HUDEP-2 (cell line): ENCODE data around the gene ITGB1.
"Not testable (repeated sequence)": the region's sequence is repeated elsewhere in the genome, so short reads cannot be mapped to it uniquely, and the experiment has no call there.

ENCODE experiments used
- DNase-seq, 76 experiments: peaks; one replicate each; lab custom pipeline; 2025; ENCODE audit not compliant: unreplicated experiment in 76 of 76; lab: John Stamatoyannopoulos, UW

ITGB1 gene

DNA sequence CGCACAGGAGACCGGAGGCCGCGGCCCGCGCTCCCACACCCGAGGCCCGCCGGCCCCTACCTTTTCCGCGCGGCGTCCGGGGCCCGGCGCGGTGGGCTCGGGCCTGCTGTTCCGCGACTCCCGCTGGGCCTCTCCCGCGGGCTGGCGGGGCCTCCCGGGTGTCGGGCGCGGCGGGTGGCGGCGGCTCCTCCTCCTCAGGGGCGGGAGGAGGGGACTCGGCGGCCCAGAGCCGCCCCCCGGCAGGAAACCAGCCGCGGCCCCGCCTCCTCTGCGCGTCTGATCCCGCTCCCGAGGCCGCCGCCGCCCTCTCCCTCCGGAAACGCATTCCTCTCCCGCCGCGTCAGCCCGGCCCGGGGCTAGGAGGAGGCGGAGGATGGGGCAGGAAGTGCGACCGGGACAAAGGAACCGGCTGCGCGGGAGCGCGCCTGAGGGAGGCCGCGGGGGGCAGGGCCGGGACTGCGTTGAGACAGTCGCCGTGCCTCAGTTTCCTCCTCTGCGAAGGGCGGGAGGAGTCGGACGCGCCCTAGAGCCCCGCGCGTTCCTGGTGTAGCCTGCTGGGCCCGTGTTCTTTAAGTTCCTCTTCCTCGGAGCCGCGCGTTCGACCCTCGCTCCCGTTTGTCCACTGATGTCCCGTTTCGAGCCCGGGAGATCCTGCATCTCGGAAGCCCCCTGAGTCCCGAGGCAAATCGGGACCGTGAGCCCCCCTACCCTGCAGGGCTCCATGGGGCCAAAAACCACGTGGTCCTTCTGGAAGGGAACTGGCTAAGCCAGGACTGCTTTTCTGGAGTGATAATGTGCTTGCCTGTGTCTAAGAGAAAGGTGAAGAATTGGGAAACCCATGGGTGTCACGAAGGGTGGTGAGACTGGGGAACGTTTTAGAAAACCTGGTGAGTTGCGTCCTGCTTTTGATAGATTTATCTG, at the start of gene ITGB1:
ITGB1 (minus strand) TSS at position 146 of the 921 bp plus-strand sequence. CDS start 22,672 bp downstream, outside the sequence.
- DNase-seq = peak in 74 of 76 experiments; percentile 10 to 91 (median 81)

- DNase-seq = no peak
Measured at GRCh38 chr10:33006342-33006887, 48.4 kb upstream of the ITGB1 start.

DNA sequence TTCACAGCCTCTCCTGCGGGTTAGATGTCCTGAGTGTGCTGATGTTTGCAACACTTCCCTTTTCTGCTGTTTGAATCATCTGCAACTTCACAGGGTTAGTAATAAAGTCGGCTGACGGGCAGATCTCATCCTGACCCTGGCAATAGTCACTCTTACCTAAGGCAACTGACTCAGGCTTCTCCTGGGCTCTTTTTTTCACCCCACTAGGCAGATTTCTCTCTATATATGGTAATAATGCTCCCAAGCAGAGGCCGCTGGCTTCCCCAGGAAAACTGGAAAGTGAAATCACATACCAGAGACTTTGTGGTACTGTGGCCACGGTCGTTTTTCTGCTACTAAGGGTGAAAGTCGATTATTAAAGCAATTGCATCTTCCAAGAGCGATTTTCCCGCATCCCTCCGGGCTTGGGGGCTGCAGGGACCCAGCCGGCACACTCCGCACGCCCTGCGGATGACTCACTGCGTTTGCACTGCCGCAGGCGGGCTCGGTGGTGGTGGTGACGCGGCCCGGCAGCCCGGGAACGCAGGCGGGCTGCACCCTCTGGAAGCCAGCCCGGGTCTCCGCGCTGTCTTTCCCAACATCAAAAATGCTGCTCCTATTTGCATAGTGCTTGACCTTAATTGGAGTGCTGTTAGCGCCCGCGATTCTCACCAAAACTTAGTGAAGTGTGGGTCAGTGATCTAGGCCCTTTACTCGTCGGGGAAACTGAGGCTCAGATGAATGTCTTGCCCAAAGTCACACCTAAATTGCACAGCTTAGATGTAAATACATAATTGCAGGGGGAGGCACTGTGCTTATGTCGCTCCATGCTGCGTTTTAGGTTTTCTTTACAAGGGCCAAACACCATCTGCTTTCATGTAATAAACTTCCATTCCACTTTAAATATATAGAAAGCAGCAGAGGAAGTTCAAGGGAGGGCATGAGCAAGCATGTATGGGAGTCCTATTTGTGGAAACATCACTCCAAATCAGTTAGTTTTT, 47.6 kb upstream of the ITGB1 start:
- peak in 27 of 76 experiments; percentile 2 to 52 (median 17) for DNase-seq

GRCh38 chr10:33001908-33002492, 44.0 kb upstream of the ITGB1 start:
- DNase-seq = no peak

DNA sequence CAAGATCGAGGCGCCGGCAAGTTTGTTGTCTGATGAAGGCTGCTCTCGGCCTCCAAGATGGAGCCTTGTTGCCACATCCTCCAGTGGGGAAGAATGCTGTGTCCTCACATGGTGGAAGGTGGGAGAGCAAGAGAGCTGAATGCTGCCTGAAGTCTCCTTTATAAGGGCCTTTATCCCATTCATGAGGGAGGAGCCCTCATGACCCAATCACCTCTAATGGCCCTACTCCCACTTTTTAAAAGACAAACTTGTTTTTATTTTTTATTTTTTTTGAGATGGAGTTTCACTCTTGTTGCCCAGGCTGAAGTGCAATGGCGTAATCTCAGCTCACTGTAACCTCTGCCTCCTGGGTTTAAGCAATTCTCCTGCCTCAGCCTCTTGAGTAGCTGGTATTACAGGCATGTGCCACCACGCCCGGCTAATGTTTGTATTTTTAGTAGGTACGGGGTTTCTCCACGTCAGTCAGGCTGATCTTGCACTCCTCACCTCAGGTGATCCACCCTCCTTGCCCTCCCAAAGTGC, 40.1 kb upstream of the ITGB1 start:
- DNase-seq = not testable (repeated sequence)

GRCh38 chr10:32995751-32996150, 37.7 kb upstream of the ITGB1 start:
- no peak for DNase-seq

DNA sequence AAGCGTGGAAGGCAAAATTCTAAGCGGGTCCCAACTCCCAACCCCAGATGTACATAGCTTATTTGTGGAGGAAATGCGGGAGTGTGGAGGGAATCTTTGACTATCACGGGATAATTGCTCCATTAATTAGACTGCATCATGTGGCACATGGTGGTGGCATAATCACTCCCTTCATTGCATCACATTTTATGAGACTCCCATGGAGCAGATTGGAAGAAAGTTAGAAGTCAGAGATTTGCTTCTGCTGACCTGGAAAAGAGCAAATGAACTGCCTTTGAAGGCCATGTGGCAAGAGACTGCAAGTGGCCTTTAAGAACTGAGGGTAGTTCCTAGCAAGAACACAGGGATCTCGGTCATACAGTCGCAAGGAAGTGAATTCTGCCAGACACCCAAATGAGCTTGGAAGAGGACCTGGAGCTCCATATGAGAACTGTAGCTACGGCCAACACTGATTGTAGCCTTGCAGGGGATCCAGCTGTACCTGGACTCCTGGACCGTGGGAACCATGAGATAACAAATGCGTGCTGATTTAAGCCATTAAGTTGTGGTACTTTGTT, 37.1 kb upstream of the ITGB1 start:
- DNase-seq = no peak

GRCh38 chr10:32994632-32995031, 36.6 kb upstream of the ITGB1 start:
- not testable (repeated sequence) for DNase-seq

- DNase-seq = not testable (repeated sequence)
Measured at GRCh38 chr10:32992310-32992709, 34.3 kb upstream of the ITGB1 start.

DNA sequence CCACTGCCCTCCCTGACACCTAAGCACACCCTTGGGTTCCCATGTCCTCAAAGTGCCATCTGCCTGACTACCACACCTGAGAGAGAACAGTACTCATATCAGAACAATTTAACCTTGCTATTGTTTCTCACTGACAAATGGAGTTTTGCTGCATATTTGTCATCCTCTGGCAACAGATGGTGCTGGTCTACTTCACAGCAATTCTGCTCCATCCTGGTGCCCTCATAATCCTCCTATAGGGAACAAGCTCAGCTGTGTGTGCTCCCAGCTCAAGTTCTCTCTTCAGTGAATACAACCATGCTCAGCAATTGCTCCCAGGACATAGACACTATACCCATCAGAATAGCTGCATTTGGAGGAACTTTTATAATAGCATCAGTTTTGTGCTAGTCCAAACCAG, 32.8 kb upstream of the ITGB1 start:
- no peak for DNase-seq

DNA sequence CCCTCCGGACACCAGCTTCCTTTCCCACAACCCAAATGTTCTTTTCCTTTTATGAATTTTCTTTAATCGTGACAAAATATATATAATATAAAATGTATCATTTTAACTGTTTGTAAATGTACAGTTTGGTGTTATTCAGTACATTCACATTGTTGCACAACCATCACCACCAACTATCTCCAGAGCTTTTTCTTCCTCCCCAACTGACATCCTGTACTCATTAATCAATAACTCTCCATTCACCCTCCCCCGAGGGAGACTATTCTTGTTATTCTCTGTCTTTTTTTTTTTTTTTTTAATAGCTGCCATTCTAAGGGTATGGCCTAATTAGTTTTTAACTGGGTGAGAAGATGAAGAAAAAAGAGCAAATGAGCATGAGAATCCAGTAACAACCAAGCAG, 30.6 kb upstream of the ITGB1 start:
- no peak for DNase-seq

DNA sequence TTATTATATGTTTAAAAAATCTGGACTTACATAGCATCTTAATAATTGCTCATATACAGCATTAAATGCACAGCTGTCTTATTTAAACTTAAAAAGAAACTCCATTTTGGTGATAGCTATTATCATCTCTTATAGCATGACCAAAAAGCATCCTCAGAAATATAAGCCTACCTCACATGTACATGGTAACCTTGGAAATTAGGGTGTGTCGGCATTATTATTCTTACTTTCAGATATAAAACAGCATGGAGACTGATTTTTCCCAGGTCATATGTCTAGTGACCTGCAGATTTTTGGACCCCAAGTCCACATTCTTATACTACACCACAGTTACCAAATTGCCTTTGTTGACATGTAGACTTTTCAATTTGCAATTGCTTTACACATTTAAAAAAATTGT, 29.1 kb upstream of the ITGB1 start:
- DNase-seq = no peak

DNA sequence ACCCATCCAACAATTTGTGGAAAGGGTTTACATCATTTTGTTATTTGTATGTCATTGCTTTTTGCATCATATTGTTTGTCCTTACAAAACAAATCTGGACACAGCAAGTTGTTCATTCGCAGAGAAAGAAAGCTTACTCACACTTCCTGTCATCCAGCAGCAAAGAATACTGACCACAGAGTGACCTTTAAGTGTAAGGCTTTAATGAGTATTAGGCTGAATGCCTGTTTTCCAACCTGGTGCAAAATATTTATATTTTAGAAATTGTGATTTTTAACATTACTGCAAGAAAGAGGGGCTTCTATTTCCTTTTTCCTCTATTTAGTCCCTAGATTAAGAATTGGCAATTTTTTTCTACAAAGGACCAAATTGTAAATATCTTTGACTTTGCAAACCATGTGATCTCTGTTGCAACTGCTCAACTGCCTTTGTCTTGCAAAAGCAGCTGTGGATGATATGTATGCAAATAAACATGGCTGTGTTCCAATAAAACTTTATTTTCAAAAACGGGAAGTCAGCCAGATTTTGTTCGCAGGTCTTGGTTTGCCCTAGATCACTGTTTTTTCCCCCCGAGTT, 27.8 kb upstream of the ITGB1 start:
- peak in 4 of 76 experiments; percentile 2 to 21 (median 9) for DNase-seq

DNA sequence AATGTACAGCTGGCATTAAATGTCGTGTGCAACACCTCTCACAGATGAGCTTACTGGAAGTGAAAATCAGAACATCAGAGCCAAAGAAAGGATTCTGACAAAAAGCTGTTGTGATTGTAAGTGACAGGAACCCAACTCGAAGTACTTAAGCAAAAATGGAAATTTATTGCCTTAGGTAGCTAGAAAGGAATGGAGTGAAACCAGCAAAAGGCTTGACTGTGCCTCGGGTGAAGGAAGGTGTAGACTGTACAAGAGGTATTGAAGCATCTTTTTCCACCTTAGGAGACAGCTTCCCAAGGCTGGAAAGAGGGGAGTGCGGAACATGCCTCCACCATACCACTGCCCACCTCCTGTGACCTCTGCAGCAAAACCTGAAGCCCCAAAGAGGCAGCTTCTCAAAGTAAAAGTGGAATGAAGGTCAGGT, 27.3 kb upstream of the ITGB1 start:
- DNase-seq = no peak

DNA sequence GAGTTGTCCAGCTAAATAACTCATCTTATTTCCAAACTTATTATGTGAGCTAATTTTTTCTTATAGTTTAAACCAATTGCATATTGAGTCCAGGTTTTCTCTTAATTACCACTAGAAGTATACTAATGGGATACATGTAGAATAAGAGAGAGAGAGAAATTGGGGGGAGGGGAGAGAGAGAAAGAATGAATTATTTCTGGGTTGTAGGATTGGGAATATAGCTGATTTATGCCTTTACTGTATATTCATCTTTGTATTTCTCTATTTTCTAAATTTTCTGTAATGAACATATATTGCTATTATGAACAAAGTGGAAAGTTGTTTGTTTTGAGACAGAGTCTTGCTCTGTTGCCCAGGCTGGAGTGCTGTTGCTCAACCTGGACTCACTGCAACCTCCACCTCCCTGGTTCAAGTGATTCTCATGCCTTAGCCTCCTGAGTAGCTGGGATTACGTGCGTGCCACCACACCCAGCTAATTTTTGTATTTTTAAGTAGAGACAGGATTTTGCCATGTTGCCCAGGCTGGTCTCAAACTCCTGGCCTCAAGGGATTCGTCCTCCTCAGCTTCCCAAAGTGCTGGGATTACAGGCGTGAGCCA, 26.1 kb upstream of the ITGB1 start:
- DNase-seq = no peak

GRCh38 chr10:32982911-32983909, 25.2 kb upstream of the ITGB1 start:
- DNase-seq = no peak

- DNase-seq = no peak
Measured at GRCh38 chr10:32982293-32982709, 24.3 kb upstream of the ITGB1 start.

DNA sequence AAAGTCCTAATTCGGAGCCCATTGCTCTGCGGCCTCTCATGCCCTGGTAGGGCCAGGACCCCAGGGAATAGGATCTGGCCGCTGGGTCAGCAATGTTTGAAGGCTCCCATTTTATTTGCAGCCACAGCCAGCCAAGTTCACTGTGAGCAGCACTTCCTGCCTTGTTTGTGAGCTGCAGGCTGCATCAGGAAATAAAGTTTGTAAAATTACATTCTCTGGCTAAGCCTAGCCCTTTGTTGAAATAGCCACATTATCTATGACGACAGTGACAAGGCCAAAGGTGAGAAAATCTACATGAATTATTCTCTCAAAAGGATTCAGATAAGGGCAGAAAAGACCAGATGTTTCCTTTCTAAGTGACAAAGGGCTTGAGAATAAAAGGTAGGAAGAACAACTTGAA, 23.7 kb upstream of the ITGB1 start:
- no peak for DNase-seq
